NCI-H1930 (cell line): Measurements from ENCODE around the gene MTM1.

Experiments used
- DNase-seq, 2 experiments: peaks; one replicate each; lab custom pipeline; 2025; lab: John Stamatoyannopoulos, UW

Gene MTM1

DNA sequence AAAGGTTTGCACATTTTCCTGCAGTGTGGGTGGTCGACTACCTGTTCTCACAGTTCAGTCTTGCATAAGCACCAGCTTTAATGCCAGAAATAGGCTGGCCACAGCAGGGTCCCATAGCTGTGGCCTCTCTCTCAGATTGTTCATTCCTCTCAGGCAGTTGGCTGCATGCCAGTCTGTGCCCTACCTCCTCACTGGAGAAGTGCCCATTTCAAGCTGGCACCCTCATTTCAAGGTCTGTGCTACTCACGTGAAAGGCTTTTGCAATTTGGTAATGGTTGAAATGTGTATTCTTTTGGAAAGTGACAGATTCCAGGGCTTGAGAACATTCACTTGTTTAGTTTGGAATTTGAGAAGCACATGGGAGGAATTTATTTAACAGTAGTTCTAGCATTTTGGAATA is 95.9 kb downstream of the MTM1 start:
- no peak for DNase-seq

DNA sequence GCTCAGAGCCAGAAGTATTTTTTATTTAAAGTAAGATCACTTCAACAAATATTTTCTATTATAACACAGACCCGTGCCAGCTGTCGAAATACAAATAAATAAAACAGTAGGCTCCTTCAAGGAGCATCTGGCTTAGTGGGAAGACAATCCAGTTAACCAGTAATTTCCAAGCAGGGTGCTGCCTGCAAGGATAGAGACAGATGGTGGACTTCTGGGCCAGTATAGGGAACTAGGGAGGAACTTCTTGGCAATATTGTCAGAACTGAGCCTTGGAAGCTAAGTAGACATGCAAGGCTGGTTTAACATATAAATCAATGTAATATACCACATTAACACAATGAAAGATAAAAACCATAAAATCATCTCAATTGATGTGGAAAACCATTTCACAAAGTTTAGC is 107.8 kb downstream of the MTM1 start:
- DNase-seq, result no peak

DNA sequence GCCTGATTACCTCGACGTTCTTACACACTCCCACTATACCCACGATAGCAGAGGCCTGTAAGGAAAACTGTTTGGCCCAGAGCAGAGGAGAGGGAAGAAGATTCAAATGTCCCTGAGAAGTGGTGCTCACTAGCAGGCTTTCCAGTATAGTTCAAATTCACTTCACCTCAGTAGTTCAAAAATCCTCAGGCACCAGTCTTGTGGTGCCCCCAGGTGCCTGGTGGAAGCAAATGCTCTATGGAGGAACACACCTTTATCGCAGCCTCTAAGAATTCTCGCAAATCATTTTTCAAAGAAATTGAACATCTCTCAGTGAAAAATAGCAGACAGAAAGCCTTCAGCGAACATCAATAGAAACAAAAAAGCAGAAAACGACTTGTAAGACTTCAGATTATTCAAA is 112.6 kb downstream of the MTM1 start:
- DNase-seq, result peak in 1 of 2 experiments; percentile 19

DNA sequence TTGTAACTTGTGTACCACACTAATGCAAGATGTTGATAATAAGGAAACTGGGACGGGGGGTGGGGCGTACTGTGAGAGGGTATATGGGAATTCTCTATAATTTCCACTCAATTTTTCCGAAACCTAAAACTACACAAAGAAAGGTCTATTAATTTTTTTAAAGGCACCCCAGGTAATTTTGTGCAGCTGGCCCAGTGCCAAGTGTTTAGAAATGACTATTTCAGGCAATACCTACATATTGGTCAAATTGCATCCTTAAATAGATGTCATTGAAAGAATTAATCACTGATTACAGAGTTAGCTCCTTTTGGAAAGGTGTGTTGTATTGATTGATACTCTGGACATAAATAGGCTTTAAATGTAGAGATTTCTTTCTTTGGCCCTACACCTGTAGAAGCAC is 114.7 kb downstream of the MTM1 start:
- no peak for DNase-seq

DNA sequence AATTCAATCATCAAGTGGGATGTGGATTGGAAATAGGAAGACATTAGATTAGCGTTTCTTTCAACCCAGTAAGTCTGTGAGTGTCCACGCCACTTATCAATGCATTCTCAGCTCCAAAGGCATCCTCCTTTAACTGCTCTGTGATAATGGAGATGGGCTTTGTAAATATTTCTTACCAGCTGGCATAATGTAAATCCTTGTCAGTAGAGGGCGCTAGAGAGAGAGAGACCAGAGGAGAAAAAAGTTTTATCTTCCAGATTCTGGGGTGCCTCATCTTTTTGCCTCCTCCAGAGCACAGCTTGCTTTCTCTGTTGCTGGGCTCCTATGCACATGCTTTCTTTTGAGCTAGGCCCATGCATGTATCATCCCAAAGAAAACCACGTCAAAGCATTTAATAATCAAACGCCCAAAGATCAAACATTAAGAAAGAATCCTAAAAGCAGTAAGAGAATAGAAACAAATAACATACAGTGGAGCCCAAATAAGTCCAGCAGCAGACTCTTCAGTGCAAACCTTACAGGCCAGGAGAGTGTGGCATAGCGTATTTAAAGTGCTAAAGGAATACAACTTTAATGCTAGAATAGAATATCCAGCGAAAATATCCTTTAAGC is 115.2 kb downstream of the MTM1 start:
- peak; percentile 9 to 14 for DNase-seq

DNA sequence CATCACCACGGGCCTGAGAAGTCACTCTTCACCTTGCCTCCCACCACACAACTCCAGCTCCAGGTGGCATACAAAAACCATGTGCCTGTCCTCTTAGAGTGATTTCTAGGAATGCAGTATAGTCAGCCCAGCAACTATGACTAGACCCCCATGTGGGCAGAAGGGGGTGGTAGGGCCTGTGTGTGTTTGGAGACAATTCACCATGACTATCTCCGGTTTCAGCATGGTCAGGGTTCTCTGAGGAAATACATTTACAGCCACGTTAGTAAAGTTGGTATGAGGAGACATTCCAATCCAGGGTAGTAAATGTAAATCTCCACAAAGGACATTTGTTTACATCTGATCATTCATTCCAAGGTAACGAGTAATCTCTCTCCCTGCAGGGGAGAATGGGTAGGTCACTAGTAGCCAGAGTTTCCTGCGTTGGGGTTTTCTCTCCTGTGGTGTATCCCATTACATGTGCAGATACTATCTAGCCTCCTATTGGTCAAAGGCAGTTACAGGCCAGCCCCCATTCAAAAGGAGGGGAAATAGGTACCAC is 120.6 kb downstream of the MTM1 start:
- DNase-seq, result no peak

DNA sequence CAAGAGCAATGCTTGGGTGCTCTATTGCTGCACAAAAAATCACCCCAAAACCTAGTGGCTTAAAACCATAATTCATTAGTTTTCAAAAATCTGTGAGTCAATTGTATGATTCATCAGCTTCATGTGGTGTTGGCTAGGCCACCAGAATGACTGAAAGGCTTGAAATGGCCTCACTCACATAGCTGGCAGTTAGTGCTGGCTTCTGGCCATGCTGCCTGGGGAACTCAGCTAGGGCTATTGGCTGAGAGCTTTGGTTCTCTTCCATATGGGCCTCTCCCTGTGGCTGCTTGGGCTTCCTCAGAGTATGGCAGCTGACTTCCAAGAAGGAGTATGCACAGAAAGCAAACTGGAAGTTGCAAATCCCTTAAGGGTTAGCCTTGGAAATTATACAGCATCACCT is 121.7 kb downstream of the MTM1 start:
- no peak for DNase-seq

DNA sequence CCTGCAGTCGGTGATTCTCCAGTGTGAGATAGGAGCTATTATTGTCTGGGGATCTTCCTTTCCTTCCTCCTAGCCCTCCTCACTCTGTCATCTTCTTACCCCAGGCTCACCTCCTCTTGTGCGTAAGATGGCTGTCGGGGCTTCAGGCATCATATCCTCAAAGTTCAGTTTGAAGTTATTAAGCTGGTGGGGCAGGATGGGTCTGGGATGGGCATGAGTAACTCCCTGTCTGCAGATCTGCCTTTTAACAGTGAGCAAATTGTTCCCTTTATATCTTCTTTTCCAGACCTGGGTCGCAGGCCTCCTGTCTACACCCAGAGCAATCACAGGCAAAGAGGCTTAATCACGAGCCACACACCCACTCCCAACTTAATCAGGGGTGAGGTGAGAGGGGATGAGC is 123.9 kb downstream of the MTM1 start:
- no peak for DNase-seq

DNA sequence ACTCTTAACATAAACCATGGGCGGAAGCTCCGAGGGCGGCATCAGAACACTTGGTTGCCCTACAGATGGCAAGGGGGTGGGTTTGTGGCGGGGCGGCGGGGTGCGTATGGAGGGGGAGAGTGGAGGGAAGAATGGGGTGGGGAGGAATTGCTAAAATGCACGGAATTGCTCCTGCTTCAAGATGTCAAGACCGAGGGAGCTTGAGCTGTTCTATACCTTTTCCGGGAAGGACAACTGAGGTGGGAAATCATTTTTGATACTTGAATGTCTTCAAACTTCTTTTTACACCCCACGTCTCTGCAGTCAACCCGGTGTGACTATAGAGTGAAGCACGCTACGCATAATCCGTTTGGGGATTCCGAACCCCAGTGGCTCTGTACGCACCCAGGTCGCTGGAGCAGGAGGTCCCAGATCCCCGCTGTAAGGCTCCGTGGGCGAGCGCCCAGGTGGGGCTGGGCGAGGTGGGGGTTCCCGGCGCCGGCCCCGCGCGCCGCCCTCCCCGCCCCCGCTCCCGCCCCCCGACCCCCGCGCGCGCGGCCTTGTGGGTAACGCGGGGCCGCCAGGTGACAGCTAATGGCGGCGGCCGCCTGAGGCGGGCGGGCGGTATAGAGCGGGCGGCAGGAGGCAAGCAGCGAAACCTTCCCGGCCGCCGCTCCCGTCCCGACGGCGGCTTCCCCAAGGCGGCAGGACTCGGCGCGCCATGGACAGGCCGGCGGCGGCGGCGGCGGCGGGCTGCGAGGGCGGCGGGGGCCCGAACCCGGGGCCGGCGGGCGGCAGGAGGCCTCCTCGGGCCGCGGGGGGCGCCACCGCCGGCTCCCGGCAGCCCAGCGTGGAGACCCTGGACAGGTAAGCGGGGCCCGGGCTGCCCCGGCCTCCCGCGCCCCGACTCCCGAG is 124.7 kb downstream of the MTM1 start, which contains the start of gene MTMR1:
TSS of gene MTMR1 (plus strand) at position 566 of the 894 bp plus-strand sequence. CDS start at position 701, 135 bp downstream.
- peak; percentile 12 to 34 for DNase-seq

DNA sequence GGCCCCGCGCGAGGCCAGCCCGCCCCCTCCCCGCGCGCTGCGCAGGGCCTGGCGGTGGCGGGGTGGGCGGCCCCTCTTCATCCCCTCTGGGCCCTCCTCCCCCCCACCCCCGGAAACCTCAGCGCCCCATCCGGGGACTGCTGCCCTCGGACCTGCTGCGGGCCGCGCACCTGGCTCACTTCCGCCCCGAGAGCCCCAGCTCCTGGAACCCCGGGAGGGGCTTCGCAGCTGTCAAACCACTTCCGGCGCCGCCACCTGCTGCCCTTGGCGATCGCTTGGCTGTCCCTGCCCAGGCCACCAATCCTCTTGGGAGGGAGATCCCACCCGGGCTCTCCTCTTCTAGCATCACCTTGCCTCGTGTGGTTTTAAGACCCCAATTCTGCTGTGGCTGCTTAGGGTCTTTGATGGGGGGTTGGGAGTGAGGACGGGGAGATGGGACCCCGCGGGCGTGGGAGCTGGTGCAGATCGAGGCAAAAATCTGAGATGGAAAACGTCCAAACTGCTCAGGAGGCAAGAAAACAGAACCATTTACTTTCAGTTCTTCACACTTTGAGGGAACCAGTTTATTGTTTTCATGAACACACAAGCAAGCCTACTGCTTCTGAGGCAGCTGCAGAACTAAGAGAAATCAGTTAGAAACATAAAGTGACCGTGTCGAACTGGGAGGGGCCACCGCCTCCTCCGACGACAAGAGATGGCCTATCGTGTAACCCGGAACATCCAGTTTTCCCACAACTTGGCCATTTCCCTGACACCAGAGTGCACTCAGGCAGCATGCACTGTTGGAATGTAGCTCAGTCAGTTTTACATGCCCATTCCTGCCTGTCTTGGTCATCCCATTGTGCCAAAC is 125.5 kb downstream of the MTM1 start:
- peak; percentile 26 to 38 for DNase-seq

DNA sequence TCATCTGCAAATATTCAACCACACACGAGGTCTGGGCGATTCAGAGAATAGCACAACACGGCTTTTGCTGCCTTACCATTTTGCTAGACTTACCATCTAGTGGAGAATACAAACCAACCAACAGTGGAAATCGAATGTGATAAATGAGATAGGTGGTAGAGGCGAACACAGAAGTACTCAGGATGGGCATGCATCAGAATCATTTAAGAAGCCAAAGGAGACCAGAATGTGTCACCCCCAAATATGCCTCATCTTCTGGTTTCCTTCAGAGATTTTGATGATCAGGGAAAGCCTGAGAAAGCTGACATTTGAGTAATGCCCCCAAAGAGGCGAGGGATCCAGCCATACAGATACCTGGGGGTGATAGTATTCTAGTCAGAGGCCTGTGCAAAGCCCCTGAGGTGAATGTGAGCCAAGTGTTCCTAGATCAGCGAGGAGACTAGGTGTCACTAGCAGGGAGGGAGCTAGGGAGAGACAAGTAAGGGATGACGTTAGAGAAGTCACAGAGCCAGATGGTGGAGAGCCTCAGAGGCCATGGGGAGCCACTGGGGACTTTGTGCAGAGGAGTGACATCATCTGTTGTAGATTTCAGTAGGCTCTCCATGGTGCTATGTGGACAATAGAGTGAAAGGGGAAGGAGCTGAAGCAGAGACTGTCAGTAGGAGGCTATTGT is 126.5 kb downstream of the MTM1 start:
- DNase-seq, result no peak

DNA sequence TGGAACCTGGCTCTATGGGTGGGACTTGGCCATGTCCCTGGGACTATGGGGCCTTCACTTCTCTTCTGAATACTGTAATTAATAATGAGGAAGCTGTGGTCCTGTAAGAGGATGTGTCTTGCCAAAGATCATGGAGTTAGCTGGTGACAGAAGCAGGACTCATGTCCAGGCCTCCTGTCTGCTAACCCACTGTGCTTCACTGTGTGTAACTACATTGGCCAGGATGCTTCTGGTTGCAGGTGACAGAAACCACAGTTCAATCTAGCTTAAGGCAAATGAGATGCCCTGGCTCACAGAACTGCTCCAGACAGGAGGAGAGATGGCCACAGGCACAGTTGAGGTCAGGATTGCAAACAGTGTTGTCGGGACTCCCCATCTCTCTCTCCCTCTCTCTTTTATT is 127.9 kb downstream of the MTM1 start:
- DNase-seq, result no peak

DNA sequence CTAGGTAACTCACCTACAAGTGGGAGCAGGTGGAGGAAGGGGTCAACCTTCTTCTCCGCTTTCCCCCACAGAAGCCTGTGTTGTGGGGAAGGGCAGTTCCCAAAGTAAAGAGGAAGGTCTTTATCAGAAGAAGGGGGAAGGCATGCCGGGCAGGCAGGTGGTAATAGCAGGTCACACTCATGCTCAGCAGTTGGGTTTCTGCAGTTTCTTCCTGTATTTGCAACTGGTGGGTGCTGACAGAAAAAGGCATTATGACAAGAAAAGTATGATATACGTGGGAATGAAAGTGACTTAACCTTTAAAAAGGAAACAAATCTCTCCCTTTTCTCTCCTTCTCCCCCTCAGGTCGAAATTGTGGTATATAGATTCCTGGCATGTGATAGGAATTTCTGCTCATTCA is 128.4 kb downstream of the MTM1 start:
- DNase-seq, result no peak

DNA sequence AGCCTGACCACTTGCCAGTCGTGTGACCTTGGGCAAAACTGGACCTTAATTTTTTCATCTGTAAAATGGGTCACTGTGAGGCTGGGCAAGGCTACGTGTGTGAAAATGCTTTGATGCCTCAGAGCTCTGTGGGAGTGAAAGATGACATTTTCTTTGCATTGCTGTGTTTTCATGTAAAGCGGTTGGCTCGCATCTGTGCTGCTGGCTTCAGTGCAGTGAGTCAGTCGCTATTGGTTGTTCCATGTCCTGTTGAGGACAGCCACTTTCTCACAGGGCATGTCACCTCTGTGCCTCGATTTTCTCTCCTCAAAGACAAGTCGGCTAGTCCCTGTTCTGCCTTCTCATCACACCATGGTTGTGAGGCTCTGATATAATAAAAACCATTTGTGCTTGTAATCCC is 129.2 kb downstream of the MTM1 start:
- no peak for DNase-seq

DNA sequence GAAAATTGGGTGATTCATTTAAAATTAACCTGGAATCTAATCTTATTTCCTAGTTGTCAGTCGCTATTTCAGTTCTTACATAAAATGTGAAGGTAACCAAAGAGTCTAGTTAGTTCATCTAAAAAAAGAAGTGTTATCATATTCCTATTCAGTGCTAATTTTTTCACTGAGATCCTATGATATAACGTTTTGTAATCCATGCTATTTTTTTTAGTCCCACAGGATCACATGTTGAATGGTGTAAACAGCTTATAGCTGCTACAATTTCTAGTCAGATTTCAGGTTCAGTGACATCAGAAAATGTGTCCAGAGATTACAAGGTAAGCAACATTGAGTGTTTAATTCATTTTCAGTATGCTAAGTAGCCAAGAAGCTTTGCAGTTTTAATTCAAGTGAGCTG is 130.6 kb downstream of the MTM1 start:
- DNase-seq, result no peak

DNA sequence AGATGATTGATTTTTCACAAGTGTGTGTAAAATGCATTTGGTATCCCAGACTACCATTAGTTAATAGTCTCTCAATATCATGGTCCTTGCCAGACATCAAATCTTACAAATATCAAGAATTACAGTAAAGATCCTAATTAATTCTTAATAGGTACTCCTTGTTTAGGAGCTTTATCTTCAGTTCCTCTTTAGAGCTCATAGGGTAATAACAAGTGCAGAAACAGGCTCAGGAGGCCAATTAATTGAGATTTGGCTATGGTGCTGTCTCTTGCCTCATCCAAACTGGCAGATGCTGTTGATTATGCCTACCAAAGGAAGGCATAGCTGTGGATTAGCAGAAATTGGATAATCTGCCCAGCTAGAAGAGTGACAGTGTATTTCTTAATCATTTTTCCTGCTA is 131.7 kb downstream of the MTM1 start:
- DNase-seq, result no peak

DNA sequence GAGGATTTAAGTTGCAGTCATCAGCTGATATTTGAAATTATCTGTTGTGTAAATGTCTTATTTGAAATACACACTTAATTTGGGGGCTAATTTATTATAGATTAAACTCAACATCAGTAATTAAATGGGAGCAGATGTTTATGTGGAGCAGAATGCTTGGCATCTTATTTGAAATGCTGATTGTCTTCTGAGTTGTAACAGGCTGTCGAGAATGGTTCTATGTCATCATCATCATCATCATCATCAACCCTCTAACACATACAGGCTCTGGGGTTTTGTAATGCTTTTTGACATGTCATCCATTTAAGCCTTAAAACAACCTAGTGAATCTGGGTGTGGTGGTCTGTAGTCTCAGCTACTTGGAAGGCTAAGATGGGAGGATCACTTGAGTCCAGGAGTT is 133.0 kb downstream of the MTM1 start:
- DNase-seq, result no peak

DNA sequence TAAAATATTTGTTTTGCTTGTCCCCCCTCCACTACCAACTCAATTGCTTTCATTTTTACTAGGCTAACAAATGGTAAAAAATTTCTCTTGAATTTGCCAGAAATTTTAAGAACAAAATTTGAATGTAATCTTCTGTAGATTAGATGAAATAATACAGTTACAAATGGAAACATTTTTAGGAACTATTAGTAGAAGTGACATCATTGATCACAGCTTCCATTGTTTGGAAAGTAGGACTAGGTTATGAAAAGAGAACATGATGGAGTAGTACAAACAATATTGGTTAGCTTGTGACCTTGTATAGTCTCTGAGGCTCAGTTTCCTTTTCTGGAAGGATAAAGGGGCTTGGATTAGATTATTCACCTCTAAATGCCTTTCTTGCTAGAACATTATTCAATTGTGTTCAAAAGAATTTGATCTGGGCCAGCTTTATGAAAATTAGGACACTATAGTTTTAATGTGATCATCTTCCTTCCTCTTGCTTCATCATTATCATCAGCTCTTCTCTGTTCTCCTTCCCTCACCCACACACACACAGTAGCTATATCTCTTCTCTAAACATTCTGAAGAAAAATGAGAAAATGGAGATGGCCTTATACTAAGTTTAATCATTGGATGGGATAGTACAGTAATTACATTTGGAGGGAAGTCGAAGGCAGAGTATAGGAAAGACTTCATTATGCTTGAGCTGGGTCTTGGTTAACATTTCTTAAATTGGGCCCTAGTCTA is 134.7 kb downstream of the MTM1 start:
- DNase-seq, result no peak

DNA sequence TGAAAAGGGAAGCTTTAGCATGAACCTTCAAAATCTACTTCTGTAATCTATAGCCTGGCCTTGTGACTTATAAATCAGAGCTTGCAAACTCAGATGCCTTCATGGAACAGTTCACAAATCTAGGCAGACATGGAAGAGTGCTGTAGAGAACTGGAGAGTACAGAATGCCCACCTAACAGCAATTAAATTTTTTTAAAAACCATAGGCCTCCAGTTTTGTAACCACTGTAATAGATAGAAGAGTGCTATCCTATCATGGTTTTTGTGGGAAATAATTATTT is 135.2 kb downstream of the MTM1 start:
- DNase-seq, result no peak

DNA sequence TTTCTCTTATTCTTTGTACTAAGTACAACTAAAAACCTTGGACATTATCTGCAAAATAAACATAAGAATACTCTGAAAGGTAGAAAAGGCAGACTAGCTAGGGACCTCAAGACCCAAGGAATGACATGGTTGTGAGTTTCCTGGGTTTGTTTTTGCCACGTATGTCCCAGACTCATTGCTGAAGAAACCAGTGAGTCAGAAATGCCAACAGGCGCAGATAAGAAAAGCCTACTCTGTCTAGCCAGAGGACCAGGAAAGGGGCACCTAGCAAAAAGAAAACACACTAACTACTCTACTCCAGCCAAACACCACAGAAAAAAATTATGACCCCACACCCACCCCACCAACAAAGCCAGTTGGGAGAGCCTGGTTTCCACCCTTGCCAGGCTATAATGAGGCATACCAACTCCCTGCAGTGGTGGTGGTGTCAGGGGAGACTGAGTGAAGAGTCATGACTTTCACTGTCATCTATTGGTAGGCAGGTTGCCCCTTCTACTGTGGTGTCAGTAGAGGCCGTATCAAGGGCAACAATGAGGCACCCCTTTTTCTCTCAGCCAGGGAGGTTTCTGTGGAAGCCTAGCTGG is 135.7 kb downstream of the MTM1 start:
- no peak for DNase-seq

DNA sequence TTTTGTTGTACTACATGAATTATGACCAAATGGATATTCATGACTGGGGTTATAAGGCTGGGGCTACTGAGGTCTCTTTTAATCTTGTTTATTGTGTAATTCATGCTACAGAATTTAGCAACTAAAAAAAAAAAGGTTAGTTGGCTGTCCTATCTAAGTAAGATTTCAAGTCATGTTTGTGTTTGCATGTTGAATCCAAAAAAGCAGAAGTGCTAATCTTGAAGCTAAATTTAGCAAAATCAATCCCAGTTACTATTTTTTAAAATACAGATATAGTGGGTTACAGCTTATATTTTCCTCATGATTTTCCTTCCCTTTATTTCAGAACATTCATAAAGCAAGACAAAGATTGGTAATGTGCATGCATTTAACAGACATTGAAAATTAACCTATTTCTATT is 144.2 kb downstream of the MTM1 start:
- no peak for DNase-seq
